GM19351 (cell line): ENCODE data around the gene DPEP2NB.
"Not testable (repeated sequence)": the region's sequence is repeated elsewhere in the genome, so short reads cannot be mapped to it uniquely, and the experiment has no call there.

Experiments used
- ATAC-seq: cut with Tn5 transposase; IDR thresholded peaks from one replicate; pipeline ENCODE4 v1.9.1; 2021; ENCODE audit warnings: mild to moderate bottlenecking, moderate library complexity; ENCODE audit not compliant: unreplicated experiment

The DPEP2NB gene

DNA sequence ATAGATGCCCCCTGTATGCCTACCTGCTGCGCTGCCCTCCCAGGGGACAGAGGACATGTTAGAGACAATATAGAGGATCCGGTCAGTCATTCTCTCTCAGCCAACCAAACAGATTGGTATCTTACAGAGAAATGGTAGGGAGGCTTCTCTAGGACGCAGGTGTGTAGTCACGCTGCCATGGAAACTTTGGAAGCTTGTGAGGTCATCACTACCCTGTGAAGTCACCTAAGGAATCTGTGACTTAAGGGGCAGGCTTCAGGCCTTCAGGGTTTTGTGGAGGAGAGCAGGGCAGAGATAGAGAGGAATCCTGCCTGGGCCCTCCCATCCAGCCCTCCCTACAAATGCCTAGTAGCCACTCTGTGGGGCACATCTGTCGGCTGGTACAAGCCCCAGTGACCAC is at the start of gene DPEP2NB:
Gene DPEP2NB (minus strand): TSS at position 231 of the 400 bp plus-strand sequence. CDS start 141 bp downstream, at position 90.
- ATAC-seq = no peak

GRCh38 chr16:68064791-68065365 is 49.2 kb upstream of the DPEP2NB start:
- no peak for ATAC-seq

DNA sequence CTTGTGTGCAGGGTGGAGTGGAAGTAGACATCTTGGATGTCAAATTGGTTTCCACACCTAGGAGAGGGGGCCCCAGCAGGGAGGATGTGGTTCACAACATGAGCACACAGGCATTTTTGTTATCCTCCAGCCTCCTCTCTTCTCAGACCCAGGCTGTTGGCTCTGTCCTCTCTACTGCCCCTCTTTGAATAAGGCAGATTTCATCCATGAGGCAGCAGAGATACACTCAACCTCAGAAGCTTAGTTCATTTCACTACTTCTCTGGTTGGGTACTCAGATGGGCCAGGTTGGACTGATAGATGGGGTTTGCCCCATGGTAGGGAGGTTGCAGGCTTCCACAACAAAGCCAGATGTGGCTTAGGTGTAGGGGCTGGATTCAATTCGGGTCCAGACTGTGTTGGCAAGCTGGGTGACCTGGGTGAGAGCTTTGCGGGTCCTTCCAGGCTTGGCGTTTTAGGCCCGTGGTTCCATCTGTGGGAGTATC is 47.2 kb upstream of the DPEP2NB start:
- ATAC-seq = no peak

DNA sequence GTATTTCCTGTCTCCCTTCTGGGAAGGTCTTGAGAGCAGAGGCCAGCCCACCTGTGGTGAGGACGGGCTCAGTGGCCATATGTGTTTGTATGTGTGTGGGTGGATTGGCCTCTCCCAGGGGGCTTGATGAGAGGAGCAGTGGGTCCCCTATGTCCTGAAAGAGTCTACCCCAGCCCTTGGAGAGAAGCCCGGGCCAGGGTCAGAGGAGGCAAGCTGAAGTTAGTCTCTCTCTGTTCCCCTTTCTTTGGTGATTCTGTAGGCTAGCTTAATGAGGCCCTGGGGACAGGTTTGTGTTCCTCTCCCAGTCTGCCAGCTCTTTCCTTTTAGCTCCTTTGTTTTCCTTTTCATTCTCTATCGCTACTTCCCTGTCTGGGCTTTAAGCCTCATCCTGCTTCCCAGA is 45.7 kb upstream of the DPEP2NB start:
- ATAC-seq = no peak

DNA sequence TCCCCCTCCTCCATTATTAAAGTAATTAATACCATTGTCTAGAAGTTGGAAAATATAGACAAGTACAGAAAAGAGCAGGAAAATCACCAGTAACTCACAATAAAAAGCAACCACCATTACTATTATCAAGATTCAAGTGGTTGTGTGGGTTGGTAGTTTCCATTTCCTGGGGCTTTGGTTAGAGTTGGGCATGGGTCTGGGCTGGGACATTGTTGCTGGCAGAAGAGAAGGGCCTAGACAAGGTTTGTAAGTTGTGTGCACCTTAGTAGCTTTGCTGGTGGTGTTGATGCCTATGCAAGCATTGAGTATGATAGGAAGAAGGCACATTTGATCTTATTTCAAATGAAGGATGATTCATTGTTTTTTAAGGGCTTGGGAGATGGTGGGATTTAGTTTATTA is 44.1 kb upstream of the DPEP2NB start:
- ATAC-seq = no peak

GRCh38 chr16:68055395-68055794 is 39.7 kb upstream of the DPEP2NB start:
- ATAC-seq = no peak

- ATAC-seq = no peak
Measured at GRCh38 chr16:68049449-68049848, 33.7 kb upstream of the DPEP2NB start.

- no peak for ATAC-seq
Measured at GRCh38 chr16:68047987-68048386, 32.3 kb upstream of the DPEP2NB start.

- no peak for ATAC-seq
Measured at GRCh38 chr16:68046106-68046505, 30.4 kb upstream of the DPEP2NB start.

GRCh38 chr16:68041783-68042182 is 26.1 kb upstream of the DPEP2NB start:
- ATAC-seq = no peak

GRCh38 chr16:68040506-68041288 is 25.0 kb upstream of the DPEP2NB start:
- peak; percentile 73 for ATAC-seq

GRCh38 chr16:68037841-68038597 is 22.3 kb upstream of the DPEP2NB start:
- ATAC-seq = no peak

DNA sequence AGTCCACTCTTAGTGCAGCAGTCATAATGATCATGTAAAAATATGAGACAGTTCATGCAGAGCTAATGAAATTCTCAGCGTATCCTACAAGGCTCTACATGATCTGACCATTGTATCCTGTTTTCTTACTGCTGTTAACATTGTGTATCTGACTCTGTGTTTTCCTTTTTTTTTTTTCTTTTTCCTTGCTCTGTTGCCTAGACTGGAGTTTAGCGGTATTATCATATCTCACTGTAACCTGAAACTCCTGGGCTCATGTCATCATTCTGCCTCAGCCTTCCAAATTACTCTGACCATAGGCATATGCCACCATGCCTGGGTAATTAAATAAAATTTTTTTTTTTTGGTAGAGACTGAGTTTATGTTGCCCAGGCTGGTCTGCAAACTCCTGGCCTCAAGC is 19.5 kb upstream of the DPEP2NB start:
- ATAC-seq = no peak

- ATAC-seq = no peak
Measured at GRCh38 chr16:68033101-68033500, 17.4 kb upstream of the DPEP2NB start.

DNA sequence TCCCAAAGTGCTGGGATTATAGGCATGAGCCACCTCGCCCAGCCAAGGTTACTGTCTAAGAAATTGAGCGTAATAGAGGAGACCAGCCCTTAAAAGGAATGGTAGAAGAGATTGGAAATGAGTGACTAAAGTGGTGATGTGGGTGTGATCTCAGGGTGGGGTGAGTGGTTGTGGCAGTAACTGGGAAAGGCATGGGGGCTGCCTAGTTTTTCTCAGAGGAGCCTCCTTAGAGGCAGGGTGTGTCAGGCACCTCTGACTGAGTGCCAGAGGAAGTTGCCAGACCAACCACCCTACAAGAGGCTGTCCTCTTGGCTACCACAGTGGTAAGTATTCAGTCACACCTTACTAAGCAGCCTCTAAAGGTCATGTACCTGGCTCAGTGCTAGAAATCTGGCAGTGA is 16.2 kb upstream of the DPEP2NB start:
- no peak for ATAC-seq

GRCh38 chr16:68030108-68030507 is 14.4 kb upstream of the DPEP2NB start:
- ATAC-seq = not testable (repeated sequence)

DNA sequence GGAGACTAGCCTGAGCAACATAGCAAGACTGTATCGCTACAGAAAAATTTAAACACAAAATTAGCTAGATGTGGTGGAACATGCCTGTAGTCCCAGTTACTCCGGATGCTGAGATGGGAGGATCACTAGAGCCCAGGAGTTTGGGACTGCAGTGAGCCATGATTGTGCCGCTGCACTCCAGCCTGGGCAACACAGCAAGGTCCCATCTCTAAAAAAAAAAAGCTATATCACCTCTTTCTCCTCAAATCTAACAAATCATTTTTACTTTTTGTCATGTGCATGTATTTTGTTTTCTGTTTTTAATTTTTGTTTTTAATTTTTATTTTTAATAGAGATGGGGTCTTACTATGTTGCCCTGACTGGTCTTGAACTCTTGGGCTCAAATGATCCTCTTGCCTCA is 13.3 kb upstream of the DPEP2NB start:
- no peak for ATAC-seq

- peak; percentile 79 for ATAC-seq
Measured at GRCh38 chr16:68022728-68023537, 7.2 kb upstream of the DPEP2NB start, which contains the start of the genes DDX28 and DUS2. Gene DDX28 (minus strand): TSS chr16:68023232. CDS start chr16:68023202, 30 bp downstream. Gene DUS2 (plus strand): TSS chr16:68023284. CDS start chr16:68038024, 14,740 bp downstream.

- no peak for ATAC-seq
Measured at GRCh38 chr16:68022278-68022727, 6.6 kb upstream of the DPEP2NB start.

DNA sequence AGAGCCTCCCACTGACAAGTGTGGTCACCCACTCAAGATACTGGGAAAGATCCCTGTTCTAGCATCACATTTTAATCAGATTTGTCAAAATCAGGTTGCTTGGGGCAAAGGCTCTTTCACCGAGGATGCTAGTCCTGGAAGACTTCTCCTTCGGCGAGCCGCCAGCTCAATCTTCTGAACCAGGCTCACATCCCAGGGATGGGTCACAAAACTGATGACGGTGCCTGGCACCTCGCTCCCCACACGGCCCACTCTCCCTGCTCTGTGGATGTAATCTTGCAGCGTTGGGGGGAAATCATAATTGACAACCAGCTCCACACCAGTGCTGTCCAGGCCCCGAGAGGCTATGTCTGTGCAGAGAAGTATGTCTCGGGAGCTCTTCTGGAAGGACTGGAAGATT is 5.8 kb upstream of the DPEP2NB start:
- no peak for ATAC-seq
